Endothelial cell of umbilical vein (primary cell): Measurements from ENCODE around the gene CLEC18C. TPM values are rescaled to one million over a fixed set of nuclear protein-coding genes. Genes with fewer than 3 reads are reported as not detected.
"Not testable (repeated sequence)": the region's sequence is repeated elsewhere in the genome, so short reads cannot be mapped to it uniquely, and the experiment has no call there.

Source experiments
- BruUV-seq: library from RNA; stranded (reverse); fragments of 400-500 nt; replicated peaks from 2 replicates; lab custom pipeline; 2021; lab: Mats Ljungman, UMichigan
- CTCF ChIA-PET: fragments of 300-600, 350-600 bp; sonication (Branson Sonifier 250); formaldehyde crosslinking; loops from one replicate; lab custom pipeline; 2021; ENCODE audit warnings: antibody characterized with exemption, inconsistent platforms; lab: Charles Lee
- POLR2A ChIA-PET: fragments of 300-600, 350-600 bp; sonication (Branson Sonifier 250); formaldehyde crosslinking; loops from one replicate; lab custom pipeline; 2021; ENCODE audit warnings: antibody characterized with exemption, inconsistent platforms; lab: Charles Lee
- DNase-seq: peaks from one replicate; pipeline ENCODE4 v3.0.0-alpha.2; 2011; ENCODE audit warnings: low read depth, low spot score
- FAIRE-seq: peaks from 2 replicates; lab custom pipeline; 2011; peaks lifted over from hg19 to GRCh38; lab: Jason Lieb, UNC
- H2AFZ ChIP-seq: 2 replicates; pipeline ENCODE4 v1.6.0; 2012; ENCODE audit warnings: low read depth, low read length, control low read depth, inconsistent platforms
- H3K27ac ChIP-seq: 2 replicates; pipeline ENCODE4 v1.5.1; 2011; ENCODE audit warnings: low read depth, mild to moderate bottlenecking, control low read depth, low read length, moderate library complexity; ENCODE audit not compliant: insufficient read depth
- H3K27me3 ChIP-seq, 2 experiments: 2 replicates each; pipeline versions ENCODE4 v1.6.0 to v1.6.1; 2011; ENCODE audit warnings: low read length in 2 of 2, mixed read lengths in 1 of 2; ENCODE audit not compliant: control insufficient read depth in 2 of 2, insufficient read depth in 2 of 2
- H3K36me3 ChIP-seq, 2 experiments: 2 replicates in 1 of 2; 3 replicates in 1 of 2; pipeline ENCODE4 v1.5.1; 2011; ENCODE audit warnings: low read length in 2 of 2, mild to moderate bottlenecking in 1 of 2, moderate library complexity in 1 of 2; ENCODE audit not compliant: control insufficient read depth in 2 of 2, insufficient read depth in 2 of 2; ENCODE audit errors: extremely low read depth in 1 of 2
- H3K4me1 ChIP-seq: 3 replicates; pipeline ENCODE4 v1.5.1; 2011; ENCODE audit warnings: mild to moderate bottlenecking, low read length; ENCODE audit not compliant: control insufficient read depth, insufficient read depth; ENCODE audit errors: extremely low read depth
- H3K4me2 ChIP-seq: 2 replicates; pipeline ENCODE4 v1.6.1; 2011; ENCODE audit warnings: low read length, control low read depth, mixed read lengths; ENCODE audit not compliant: insufficient read depth
- H3K4me3 ChIP-seq, 3 experiments: fragments of 200-600 bp in 1 of 3; sonication (generic), shearing (Covaris generic) in 1 of 3; replicated peaks in 1 of 3; 2 replicates each; pipeline ENCODE4 v1.5.1; 2011 to 2016; ENCODE audit warnings: control low read depth in 3 of 3, low read length in 3 of 3, mild to moderate bottlenecking in 2 of 3, inconsistent platforms in 1 of 3, low read depth in 1 of 3, moderate library complexity in 1 of 3; ENCODE audit not compliant: insufficient read depth in 1 of 3
- H3K79me2 ChIP-seq: 2 replicates; pipeline ENCODE4 v1.6.0; 2012; ENCODE audit warnings: low read length, inconsistent platforms; ENCODE audit not compliant: control insufficient read depth, insufficient read depth
- H3K9ac ChIP-seq: replicated peaks from 2 replicates; pipeline ENCODE3; 2011; ENCODE audit warnings: low read length, control low read depth; ENCODE audit not compliant: insufficient read depth; ENCODE audit errors: extremely low read depth
- H3K9me1 ChIP-seq: replicated peaks from 3 replicates; pipeline ENCODE4 v1.6.0; 2011; ENCODE audit warnings: mild to moderate bottlenecking, low read length; ENCODE audit not compliant: control insufficient read depth, insufficient read depth; ENCODE audit errors: extremely low read depth
- H3K9me3 ChIP-seq: replicated peaks from 2 replicates; pipeline ENCODE4 v1.5.1; 2012; ENCODE audit warnings: low read length, inconsistent platforms; ENCODE audit not compliant: control insufficient read depth, insufficient read depth
- H4K20me1 ChIP-seq: replicated peaks from 2 replicates; pipeline ENCODE3; 2011; ENCODE audit warnings: mild to moderate bottlenecking, low read length; ENCODE audit not compliant: control insufficient read depth, insufficient read depth; ENCODE audit errors: extremely low read depth
- GATA2 ChIP-seq: IDR thresholded peaks from 2 replicates; pipeline ENCODE4 v1.7.0; 2011; ENCODE audit warnings: low read depth, mild to moderate bottlenecking, moderate library complexity, mixed read lengths, low read length; ENCODE audit not compliant: insufficient read length, insufficient read depth
- dilution Hi-C: fragments of 300-500 bp; cut with MboI; formaldehyde crosslinking; loops from one replicate; pipeline ENCODE4 v1.15.0; 2019; ENCODE audit warnings: low sequenced_read_pairs; ENCODE audit not compliant: extremely low pct_ligation_motif_present
- intact Hi-C: fragments of 100-400 bp; cut with micrococcal nuclease; formaldehyde crosslinking; loops from one replicate; pipeline ENCODE4 v1.10.0; 2022
- polyA plus RNA-seq, 4 experiments: library from polyadenylated mRNA; depleted of rRNA in 3 of 4; stranded (reverse) in 3 of 4; unstranded in 1 of 4; fragments of >200 nt; gene quantifications; 2 replicates each; pipeline versions ENCODE4 v1.2.1 to v1.2.3, GENCODE V29; 2011 to 2012; ENCODE audit warnings: missing spikeins in 1 of 4
- small RNA-seq: library from RNA; depleted of rRNA; stranded (forward); fragments of <200 nt; gene quantifications from one replicate; pipeline ENCODE3, GENCODE V24; 2012; ENCODE audit warnings: low replicate concordance, low read depth; ENCODE audit not compliant: insufficient read depth, insufficient read length
- total RNA-seq: library from RNA; stranded (reverse); gene quantifications from 2 replicates; pipeline ENCODE4 v1.2.3, GENCODE V29; 2021

CLEC18C gene
- total and polyA plus RNA-seq, 2 donors (not counting 3 experiments of a cell fraction or from before 2014, with no cell fraction given), result not detected

- H3K4me3 ChIP-seq, DNase-seq, H4K20me1 ChIP-seq, H3K9me1 ChIP-seq, H2AFZ ChIP-seq, BruUV-seq, FAIRE-seq, H3K27ac ChIP-seq, H3K4me1 ChIP-seq, dilution Hi-C loops, H3K4me2 ChIP-seq, intact Hi-C loops, H3K27me3 ChIP-seq, H3K79me2 ChIP-seq, CTCF ChIA-PET, H3K36me3 ChIP-seq, H3K9ac ChIP-seq, POLR2A ChIA-PET, H3K9me3 ChIP-seq: not testable (repeated sequence)
Measured at GRCh38 chr16:70226024-70226423, 52.4 kb downstream of the CLEC18C start.

DNA sequence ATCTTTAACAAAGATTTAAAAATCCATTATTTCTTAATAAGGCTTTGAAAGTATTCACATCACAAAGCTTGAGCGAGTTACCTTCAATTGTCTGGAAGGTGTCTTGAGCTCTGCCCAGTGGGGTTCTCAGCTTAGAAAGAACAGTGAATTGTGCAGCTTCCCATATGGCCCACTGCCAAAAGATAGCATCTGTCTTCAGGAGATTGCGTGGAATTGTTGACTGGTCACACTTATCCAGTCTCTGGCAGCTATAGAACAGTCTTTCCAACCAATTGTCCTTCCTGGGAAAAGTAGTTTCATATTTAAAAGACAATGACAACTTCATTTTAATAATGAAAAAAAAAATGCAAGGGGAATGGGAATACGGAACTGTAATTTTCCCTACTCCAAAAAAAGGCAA, 58.2 kb downstream of the CLEC18C start:
- intact Hi-C loops, H3K27me3 ChIP-seq, H3K79me2 ChIP-seq, dilution Hi-C loops, FAIRE-seq, H3K36me3 ChIP-seq, POLR2A ChIA-PET, H3K9me3 ChIP-seq, BruUV-seq, H3K9ac ChIP-seq, H2AFZ ChIP-seq, H3K4me1 ChIP-seq, H3K9me1 ChIP-seq, CTCF ChIA-PET, H3K4me3 ChIP-seq, H4K20me1 ChIP-seq, H3K4me2 ChIP-seq: not testable (repeated sequence)
- H3K27ac ChIP-seq, result peak overlapping the region; percentile 45
- TF ChIP-seq GATA2, result peak; percentile 37
- DNase-seq, result peak; percentile 85

Small RNA genes within 50 kb of the gene (small RNA-seq; reads per million reads assigned to genes)
- gene AC009060.2, result not detected

Other genes with a start within 250 kb of the CLEC18C start
- 0.46 and 0.51 TPM in 2 replicates for gene CLEC18A, start 222.5 kb upstream of the CLEC18C start, total RNA-seq
- 0.35 and 0.65 TPM in 2 replicates for gene CLEC18A, start 222.5 kb upstream of the CLEC18C start, polyA plus RNA-seq
- 22.0 and 26.4 TPM in 2 replicates for gene PDPR, start 59.5 kb upstream of the CLEC18C start, total RNA-seq
- gene PDPR, start 59.5 kb upstream of the CLEC18C start, polyA plus RNA-seq, result 26.9 and 29.9 TPM in 2 replicates
- gene EXOSC6, start 78.2 kb downstream of the CLEC18C start, total RNA-seq, result 29.2 and 30.6 TPM in 2 replicates
- 11.6 and 12.6 TPM in 2 replicates for gene EXOSC6, start 78.2 kb downstream of the CLEC18C start, polyA plus RNA-seq
- gene AARS1, start 115.7 kb downstream of the CLEC18C start, total RNA-seq, result 109 and 110 TPM in 2 replicates
- 58.9 and 71.3 TPM in 2 replicates for gene AARS1, start 115.7 kb downstream of the CLEC18C start, polyA plus RNA-seq
- gene DDX19B, start 125.4 kb downstream of the CLEC18C start, total RNA-seq, result 33.6 and 34.3 TPM in 2 replicates
- gene DDX19B, start 125.4 kb downstream of the CLEC18C start, polyA plus RNA-seq, result 23.8 and 28.1 TPM in 2 replicates
- gene DDX19A, start 173.1 kb downstream of the CLEC18C start, total RNA-seq, result 41.3 and 41.6 TPM in 2 replicates
- gene DDX19A, start 173.1 kb downstream of the CLEC18C start, polyA plus RNA-seq, result 21.7 and 26.5 TPM in 2 replicates